ENCODE results near the gene GSE1. TPM values are rescaled to one million over a fixed set of nuclear protein-coding genes. Genes with fewer than 3 reads are reported as not detected.

The GSE1 gene
- total and polyA plus RNA-seq, 11 donors: 18.1 to 48.4 (median 37.1) TPM

DNA sequence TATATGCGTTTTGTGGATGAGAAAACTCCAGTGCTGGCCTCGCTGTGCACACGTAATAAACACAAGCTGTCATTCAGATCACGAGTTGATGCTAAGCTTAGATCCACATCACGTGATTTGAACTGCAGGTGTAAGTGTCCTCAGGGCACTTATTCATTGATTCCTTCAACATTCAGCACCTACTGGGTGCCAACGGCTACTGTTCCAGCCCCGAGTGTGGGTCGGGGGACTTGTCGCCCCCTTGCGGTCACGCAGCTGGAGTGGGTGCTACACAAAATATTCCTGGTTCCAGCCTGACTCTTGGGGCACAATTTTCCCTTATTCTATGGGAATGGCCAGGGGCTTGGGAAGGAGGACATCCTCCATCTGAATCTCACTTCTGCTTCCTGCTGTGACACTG, 105.6 kb downstream of the GSE1 start:
- intact Hi-C loops (cut with DNase I): loop anchor here (2.0 to 10.0 kb wide), 14 partner anchors 41 to 614 kb away; partner anchors contain the start of gene CIBAR2 (in 1 of the 10)
- Histone ChIP-seq H3K27me3 (no peaks in the 10 kb centered on the region), H3K27ac (no peak overlapping the region), H3K36me3 (no peaks in the 10 kb centered on the region), H3K9me3 (no peaks in the 10 kb centered on the region), H3K4me3 (no peak overlapping the region), H3K4me1 (peaks cover 0 to 33% (median 8%) of the 10 kb centered on the region in 12 donors)
- no peak for ATAC-seq
- 19 to 45% (median 37%) methylated on average over 7 to 11 of the region's 11 CpGs for WGBS, 4 donors
- DNase-seq: no peak
- TF ChIP-seq POLR2A (IDR thresholded peaks at IDR 0.05): no peak
- TF ChIP-seq, protein P1, sequence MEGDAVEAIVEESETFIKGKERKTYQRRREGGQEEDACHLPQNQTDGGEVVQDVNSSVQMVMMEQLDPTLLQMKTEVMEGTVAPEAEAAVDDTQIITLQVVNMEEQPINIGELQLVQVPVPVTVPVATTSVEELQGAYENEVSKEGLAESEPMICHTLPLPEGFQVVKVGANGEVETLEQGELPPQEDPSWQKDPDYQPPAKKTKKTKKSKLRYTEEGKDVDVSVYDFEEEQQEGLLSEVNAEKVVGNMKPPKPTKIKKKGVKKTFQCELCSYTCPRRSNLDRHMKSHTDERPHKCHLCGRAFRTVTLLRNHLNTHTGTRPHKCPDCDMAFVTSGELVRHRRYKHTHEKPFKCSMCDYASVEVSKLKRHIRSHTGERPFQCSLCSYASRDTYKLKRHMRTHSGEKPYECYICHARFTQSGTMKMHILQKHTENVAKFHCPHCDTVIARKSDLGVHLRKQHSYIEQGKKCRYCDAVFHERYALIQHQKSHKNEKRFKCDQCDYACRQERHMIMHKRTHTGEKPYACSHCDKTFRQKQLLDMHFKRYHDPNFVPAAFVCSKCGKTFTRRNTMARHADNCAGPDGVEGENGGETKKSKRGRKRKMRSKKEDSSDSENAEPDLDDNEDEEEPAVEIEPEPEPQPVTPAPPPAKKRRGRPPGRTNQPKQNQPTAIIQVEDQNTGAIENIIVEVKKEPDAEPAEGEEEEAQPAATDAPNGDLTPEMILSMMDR (IDR thresholded peaks at IDR 0.05): peak in 9 of 12 donors; percentile 29 to 62 (median 48)

DNA sequence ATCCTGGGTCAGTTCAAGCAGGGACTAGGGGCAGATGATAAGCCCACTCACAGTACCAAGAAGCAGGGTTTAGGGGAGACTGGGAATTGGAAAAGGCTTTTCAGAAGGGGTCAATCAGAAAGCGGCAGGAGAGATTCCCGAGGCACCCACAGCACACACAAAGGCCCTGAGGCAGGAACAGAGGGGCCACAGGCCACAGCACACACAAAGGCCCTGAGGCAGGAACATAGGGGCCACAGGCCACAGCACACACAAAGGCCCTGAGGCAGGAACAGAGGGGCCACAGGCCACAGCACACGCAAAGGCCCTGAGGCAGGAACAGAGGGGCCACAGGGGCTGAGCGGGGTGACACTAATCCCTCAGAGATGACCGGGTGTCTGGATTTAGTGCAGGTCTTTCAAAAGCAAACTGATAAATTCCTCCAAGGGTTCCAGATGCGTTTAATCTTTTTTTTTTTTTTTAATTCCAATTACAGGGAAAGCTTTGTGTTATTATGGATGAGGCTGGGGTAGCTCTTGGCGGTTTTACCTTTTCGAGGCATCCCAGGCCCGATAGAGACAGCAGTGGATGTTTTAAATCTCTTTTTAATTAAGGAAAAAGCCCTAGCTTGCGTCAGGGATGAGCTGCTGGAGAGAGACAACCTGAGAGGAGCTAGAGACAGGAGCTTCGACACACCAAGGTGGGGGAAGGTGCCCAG, 106.6 kb downstream of the GSE1 start:
- WGBS, 4 donors: 85 to 96% (median 93%) methylated on average over 11 of the region's 11 CpGs
- H3K4me1 ChIP-seq: peaks cover 0 to 33% (median 8%) of the 10 kb centered on the region in 12 donors
- H3K9me3 ChIP-seq: no peaks in the 10 kb centered on the region
- no peaks in the 10 kb centered on the region for H3K27me3 ChIP-seq
- DNase-seq (no peak), ATAC-seq (no peak)
- no peak overlapping the region for H3K4me3 ChIP-seq
- TF ChIP-seq, protein P1 (IDR thresholded peaks at IDR 0.05): no peak
- TF ChIP-seq POLR2A (IDR thresholded peaks at IDR 0.05): no peak
- no peaks in the 10 kb centered on the region for H3K36me3 ChIP-seq
- intact Hi-C loops (cut with DNase I): loop anchor here (2.0 to 10.0 kb wide), 14 partner anchors 42 to 615 kb away; partner anchors contain the start of gene CIBAR2 (in 1 of the 10)
- no peak overlapping the region for H3K27ac ChIP-seq

DNA sequence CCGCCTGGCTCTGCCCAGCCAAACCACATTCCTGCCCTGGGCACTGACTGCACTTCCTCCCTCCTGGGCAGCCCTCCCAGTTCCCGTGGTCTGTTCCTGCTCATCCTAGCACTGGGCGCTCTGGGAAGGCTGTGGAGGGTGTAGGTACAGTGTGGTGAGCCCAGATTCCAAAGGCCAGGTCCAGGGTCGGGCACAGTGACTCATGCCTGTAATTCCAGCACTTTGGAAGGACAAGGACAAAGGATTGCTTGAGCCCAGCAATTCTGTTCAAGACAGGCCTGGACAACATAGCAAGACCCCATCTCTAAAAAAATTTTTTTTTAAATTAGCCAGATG, 107.1 kb downstream of the GSE1 start:
- intact Hi-C loops (cut with DNase I): loop anchor here in 1 of 10 donors (10.0 kb wide), 1 partner anchor 615 kb away; no protein-coding TSS in a partner anchor
- Histone ChIP-seq H3K4me1 (peaks cover 0 to 30% (median 7%) of the 10 kb centered on the region in 12 donors), H3K27me3 (no peaks in the 10 kb centered on the region), H3K4me3 (no peak overlapping the region), H3K9me3 (no peaks in the 10 kb centered on the region), H3K27ac (no peak overlapping the region), H3K36me3 (no peaks in the 10 kb centered on the region)
- WGBS, 4 donors: 81 to 92% (median 89%) methylated on average over 4 of the region's 4 CpGs
- no peak for DNase-seq
- peak in 2 of 4 donors; percentile 64 for ATAC-seq
- TF ChIP-seq, protein P1 (IDR thresholded peaks at IDR 0.05): no peak
- TF ChIP-seq POLR2A (IDR thresholded peaks at IDR 0.05): no peak

DNA sequence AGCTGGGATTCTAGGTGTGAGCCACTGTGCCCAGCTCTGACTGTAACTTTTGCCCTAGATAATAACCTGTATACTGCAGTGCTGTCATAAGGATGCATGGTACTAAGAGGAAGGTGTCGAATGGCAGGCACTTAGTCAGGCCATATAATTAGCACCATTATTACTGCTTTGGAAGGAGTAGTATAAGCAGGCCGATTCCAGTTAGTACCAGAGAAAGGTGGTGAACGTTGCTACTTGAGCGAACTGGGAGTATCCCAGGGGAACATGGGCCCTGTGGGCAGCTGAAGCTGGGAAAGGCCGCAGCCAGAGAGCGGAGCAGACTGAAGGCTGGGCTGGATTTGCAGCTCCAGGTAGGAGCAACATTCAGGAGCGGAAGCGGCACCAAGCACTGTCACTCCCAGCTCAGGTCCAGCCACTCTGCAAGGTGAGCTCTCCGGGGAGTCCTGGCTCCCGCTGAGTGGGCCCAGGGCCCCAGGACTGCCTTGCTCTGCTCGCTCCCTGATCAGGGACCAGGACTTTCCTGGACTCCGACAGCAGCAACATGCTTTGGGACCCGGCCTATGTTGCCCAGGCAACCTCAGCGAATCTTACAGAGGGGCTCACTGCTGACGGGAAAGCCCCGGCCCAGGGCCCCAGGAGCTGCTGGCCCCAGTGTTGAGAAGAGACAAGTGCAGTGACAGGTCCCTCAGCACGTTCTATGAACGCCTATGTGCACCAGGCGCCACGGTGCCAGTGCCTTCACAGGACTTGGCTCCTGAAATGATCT, 109.2 kb downstream of the GSE1 start:
- no peak overlapping the region for H3K4me3 ChIP-seq
- intact Hi-C loops (cut with DNase I): loop anchor here in 1 of 10 donors (10.0 kb wide), 1 partner anchor 618 kb away; no protein-coding TSS in a partner anchor
- no peak overlapping the region for H3K27ac ChIP-seq
- H3K27me3 ChIP-seq: no peaks in the 10 kb centered on the region
- peaks cover 0 to 13% (median 4%) of the 10 kb centered on the region in 12 donors for H3K4me1 ChIP-seq
- no peaks in the 10 kb centered on the region for H3K36me3 ChIP-seq
- ATAC-seq: peak in 1 of 4 donors; percentile 46
- TF ChIP-seq, protein P1 (IDR thresholded peaks at IDR 0.05): no peak
- TF ChIP-seq POLR2A (IDR thresholded peaks at IDR 0.05): no peak
- DNase-seq: no peak
- no peaks in the 10 kb centered on the region for H3K9me3 ChIP-seq
- WGBS, 4 donors: 88 to 92% (median 89%) methylated on average over 7 to 20 of the region's 20 CpGs
